ENCODE data around the gene PDCD2L. TPM values are rescaled to one million over a fixed set of nuclear protein-coding genes. Genes with fewer than 3 reads are reported as not detected.

The PDCD2L gene
- polyA plus RNA-seq, 4 donors: 3.1 to 12.0 (median 6.8) TPM

DNA sequence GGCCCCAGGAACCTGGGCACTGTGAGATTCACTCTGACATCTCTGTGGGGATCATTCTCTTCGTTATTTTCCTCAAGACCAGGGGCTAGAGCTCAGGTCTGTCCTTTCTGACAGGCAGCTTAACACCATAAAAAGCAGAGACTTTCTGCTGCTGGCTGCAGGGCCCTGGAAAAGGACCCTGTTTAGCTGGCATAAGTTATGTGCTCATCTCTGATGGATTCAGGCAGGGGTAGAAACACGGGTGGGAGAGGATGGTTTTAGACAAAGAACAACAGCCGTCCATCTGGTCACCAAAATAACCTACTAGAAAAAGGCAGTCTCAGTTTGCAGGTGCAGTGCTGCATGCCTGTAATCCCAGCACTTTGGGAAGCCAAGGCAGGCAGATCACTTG is 41.5 kb upstream of the PDCD2L start:
- no peaks in the 10 kb centered on the region for H3K27me3 ChIP-seq (ENCODE audit: control insufficient read depth in 3 of 3, insufficient read depth in 3 of 3, low read length in 3 of 3)
- WGBS, 3 donors: 68 to 92% (median 82%) methylated on average over 3 of the region's 3 CpGs
- peaks cover 3 to 29% (median 9%) of the 10 kb centered on the region in 3 donors for H3K4me1 ChIP-seq (ENCODE audit: control insufficient read depth in 3 of 3, insufficient read depth in 2 of 3, low read depth in 1 of 3, low read length in 2 of 3)
- no peak for FAIRE-seq
- DNase-seq: no peak
- H3K9me3 ChIP-seq (ENCODE audit: control insufficient read depth in 2 of 2, insufficient read depth in 1 of 2, low read depth in 1 of 2, low read length in 1 of 2): no peaks in the 10 kb centered on the region
- H3K36me3 ChIP-seq (ENCODE audit: control insufficient read depth in 3 of 3, insufficient read depth in 2 of 3, low read depth in 1 of 3, low read length in 3 of 3): peaks cover 0 to 14% (median 0%) of the 10 kb centered on the region in 3 donors
- no peak overlapping the region for H3K27ac ChIP-seq (ENCODE audit: low read depth in 1 of 3, low read length in 2 of 3)
- no peak overlapping the region for H3K4me3 ChIP-seq (ENCODE audit: low read depth in 1 of 3, low read length in 3 of 3)

DNA sequence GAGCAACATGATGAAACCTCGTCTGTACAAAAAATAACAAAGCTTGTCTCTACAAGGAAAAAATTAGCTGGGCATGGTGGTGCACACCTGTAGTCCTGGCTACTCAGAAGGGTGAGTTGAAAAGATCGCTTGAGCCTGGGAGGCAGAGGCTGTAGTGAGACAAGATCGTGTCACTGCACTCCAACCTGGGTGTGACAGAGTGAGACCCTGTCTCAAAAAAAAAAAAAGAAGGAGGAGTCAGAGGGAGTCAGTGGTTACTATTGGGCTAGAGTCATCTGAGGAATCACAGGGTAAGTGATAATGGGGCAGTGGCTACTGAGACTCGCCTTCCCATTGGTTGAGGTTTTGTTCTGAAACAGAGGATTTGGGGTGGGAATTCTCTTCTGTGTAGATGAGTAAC is 41.1 kb upstream of the PDCD2L start:
- no peaks in the 10 kb centered on the region for H3K9me3 ChIP-seq (ENCODE audit: control insufficient read depth in 2 of 2, insufficient read depth in 1 of 2, low read depth in 1 of 2, low read length in 1 of 2)
- peaks cover 3 to 29% (median 9%) of the 10 kb centered on the region in 3 donors for H3K4me1 ChIP-seq (ENCODE audit: control insufficient read depth in 3 of 3, insufficient read depth in 2 of 3, low read depth in 1 of 3, low read length in 2 of 3)
- no peaks in the 10 kb centered on the region for H3K27me3 ChIP-seq (ENCODE audit: control insufficient read depth in 3 of 3, insufficient read depth in 3 of 3, low read length in 3 of 3)
- H3K36me3 ChIP-seq (ENCODE audit: control insufficient read depth in 3 of 3, insufficient read depth in 2 of 3, low read depth in 1 of 3, low read length in 3 of 3): peaks cover 0 to 18% (median under 1%) of the 10 kb centered on the region in 3 donors
- FAIRE-seq: no peak
- 81 to 88% (median 81%) methylated on average over 4 of the region's 4 CpGs for WGBS, 3 donors
- H3K27ac ChIP-seq (ENCODE audit: low read depth in 1 of 3, low read length in 2 of 3): no peak overlapping the region
- no peak overlapping the region for H3K4me3 ChIP-seq (ENCODE audit: low read depth in 1 of 3, low read length in 3 of 3)
- no peak for DNase-seq

GRCh38 chr19:34363930-34364329 is 40.3 kb upstream of the PDCD2L start:
- H3K27ac ChIP-seq (ENCODE audit: low read depth in 1 of 3, low read length in 2 of 3): no peak overlapping the region
- H3K4me1 ChIP-seq (ENCODE audit: control insufficient read depth in 3 of 3, insufficient read depth in 2 of 3, low read depth in 1 of 3, low read length in 2 of 3): peaks cover 0 to 24% (median 9%) of the 10 kb centered on the region in 3 donors
- no peaks in the 10 kb centered on the region for H3K9me3 ChIP-seq (ENCODE audit: control insufficient read depth in 2 of 2, insufficient read depth in 1 of 2, low read depth in 1 of 2, low read length in 1 of 2)
- H3K36me3 ChIP-seq (ENCODE audit: control insufficient read depth in 3 of 3, insufficient read depth in 2 of 3, low read depth in 1 of 3, low read length in 3 of 3): peaks cover 0 to 26% (median 5%) of the 10 kb centered on the region in 3 donors
- FAIRE-seq (no peak), DNase-seq (no peak)
- H3K4me3 ChIP-seq (ENCODE audit: low read depth in 1 of 3, low read length in 3 of 3): no peak overlapping the region
- WGBS, 3 donors: 93 to 96% (median 95%) methylated on average over 5 of the region's 5 CpGs
- no peaks in the 10 kb centered on the region for H3K27me3 ChIP-seq (ENCODE audit: control insufficient read depth in 3 of 3, insufficient read depth in 3 of 3, low read length in 3 of 3)

DNA sequence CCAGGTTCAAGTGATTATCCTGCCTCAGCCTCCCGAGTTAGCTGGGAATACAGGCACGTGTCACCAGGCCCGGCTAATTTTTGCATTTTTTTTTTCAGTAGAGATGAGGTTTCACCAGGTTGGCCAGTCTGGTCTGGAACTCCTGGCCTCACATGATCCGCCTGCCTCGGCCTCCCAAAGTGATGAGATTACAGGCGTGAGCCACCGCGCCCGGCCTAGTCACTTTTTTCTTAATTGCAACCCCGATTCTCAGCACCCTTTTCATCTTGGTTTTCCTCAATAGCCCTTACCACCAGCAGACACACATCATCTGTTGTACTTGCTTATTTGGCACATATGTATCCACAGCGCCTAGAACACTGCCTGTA is 39.8 kb upstream of the PDCD2L start:
- peak overlapping the region in 2 of 3 donors; percentile 85 to 96 for H3K4me3 ChIP-seq (ENCODE audit: low read depth in 1 of 3, low read length in 3 of 3)
- H3K4me1 ChIP-seq (ENCODE audit: control insufficient read depth in 3 of 3, insufficient read depth in 2 of 3, low read depth in 1 of 3, low read length in 2 of 3): peaks cover 0 to 23% (median 9%) of the 10 kb centered on the region in 3 donors
- peak overlapping the region; percentile 59 to 80 (median 68) for H3K27ac ChIP-seq (ENCODE audit: low read depth in 1 of 3, low read length in 2 of 3)
- DNase-seq: no peak
- H3K9me3 ChIP-seq (ENCODE audit: control insufficient read depth in 2 of 2, insufficient read depth in 1 of 2, low read depth in 1 of 2, low read length in 1 of 2): no peaks in the 10 kb centered on the region
- H3K27me3 ChIP-seq (ENCODE audit: control insufficient read depth in 3 of 3, insufficient read depth in 3 of 3, low read length in 3 of 3): no peaks in the 10 kb centered on the region
- 47 to 67% (median 52%) methylated on average over 11 of the region's 11 CpGs for WGBS, 3 donors
- H3K36me3 ChIP-seq (ENCODE audit: control insufficient read depth in 3 of 3, insufficient read depth in 2 of 3, low read depth in 1 of 3, low read length in 3 of 3): peaks cover 0 to 31% (median 8%) of the 10 kb centered on the region in 3 donors
- FAIRE-seq: no peak

DNA sequence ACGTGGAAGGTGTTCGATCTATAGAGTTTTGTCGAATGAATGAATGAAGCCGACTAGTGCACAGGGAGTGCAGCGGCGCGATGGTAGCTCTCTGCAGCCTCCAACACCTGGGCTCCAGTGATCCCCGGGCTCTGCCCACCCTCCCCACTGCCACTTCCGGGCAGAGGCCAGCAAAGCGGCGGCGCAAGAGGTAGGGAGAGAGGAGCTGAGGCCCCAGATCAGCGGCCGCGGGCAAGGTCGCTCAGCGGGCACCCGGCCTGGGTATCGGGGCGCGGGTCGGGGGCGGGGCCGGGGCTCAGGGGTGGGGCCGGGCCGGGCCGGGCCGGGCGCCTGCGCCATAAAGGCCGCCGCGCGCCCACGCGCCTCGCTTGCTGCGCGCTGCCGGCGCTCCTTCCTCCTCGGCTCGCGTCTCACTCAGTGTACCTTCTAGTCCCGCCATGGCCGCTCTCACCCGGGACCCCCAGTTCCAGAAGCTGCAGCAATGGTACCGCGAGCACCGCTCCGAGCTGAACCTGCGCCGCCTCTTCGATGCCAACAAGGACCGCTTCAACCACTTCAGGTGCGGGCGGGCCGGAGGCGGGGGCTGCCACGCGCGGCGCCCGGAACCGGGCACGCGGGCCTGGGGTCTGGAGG is 39.3 kb upstream of the PDCD2L start, which contains the start of gene GPI:
Gene GPI, plus strand, starts transcription at position 367 of the 633 bp plus-strand sequence. Its CDS starts 71 bp downstream, at position 438.
- FAIRE-seq: no peak
- peak within 1 kb of the TSS; percentile 67 to 85 (median 80) for H3K27ac ChIP-seq (ENCODE audit: low read depth in 1 of 3, low read length in 2 of 3)
- WGBS, 3 donors: 0 to 1% (median 1%) methylated on average over 32 to 67 of the region's 67 CpGs
- H3K4me3 ChIP-seq (ENCODE audit: low read depth in 1 of 3, low read length in 3 of 3): peak within 1 kb of the TSS; percentile 85 to 96 (median 89)
- no peaks in the 10 kb centered on the region for H3K27me3 ChIP-seq (ENCODE audit: control insufficient read depth in 3 of 3, insufficient read depth in 3 of 3, low read length in 3 of 3)
- no peaks in the 10 kb centered on the region for H3K9me3 ChIP-seq (ENCODE audit: control insufficient read depth in 2 of 2, insufficient read depth in 1 of 2, low read depth in 1 of 2, low read length in 1 of 2)
- peaks cover 0 to 19% (median 9%) of the 10 kb centered on the region in 3 donors for H3K4me1 ChIP-seq (ENCODE audit: control insufficient read depth in 3 of 3, insufficient read depth in 2 of 3, low read depth in 1 of 3, low read length in 2 of 3)
- peaks cover 0 to 36% (median 8%) of the 10 kb centered on the region in 3 donors for H3K36me3 ChIP-seq (ENCODE audit: control insufficient read depth in 3 of 3, insufficient read depth in 2 of 3, low read depth in 1 of 3, low read length in 3 of 3)
- peak; percentile 73 to 81 for DNase-seq

DNA sequence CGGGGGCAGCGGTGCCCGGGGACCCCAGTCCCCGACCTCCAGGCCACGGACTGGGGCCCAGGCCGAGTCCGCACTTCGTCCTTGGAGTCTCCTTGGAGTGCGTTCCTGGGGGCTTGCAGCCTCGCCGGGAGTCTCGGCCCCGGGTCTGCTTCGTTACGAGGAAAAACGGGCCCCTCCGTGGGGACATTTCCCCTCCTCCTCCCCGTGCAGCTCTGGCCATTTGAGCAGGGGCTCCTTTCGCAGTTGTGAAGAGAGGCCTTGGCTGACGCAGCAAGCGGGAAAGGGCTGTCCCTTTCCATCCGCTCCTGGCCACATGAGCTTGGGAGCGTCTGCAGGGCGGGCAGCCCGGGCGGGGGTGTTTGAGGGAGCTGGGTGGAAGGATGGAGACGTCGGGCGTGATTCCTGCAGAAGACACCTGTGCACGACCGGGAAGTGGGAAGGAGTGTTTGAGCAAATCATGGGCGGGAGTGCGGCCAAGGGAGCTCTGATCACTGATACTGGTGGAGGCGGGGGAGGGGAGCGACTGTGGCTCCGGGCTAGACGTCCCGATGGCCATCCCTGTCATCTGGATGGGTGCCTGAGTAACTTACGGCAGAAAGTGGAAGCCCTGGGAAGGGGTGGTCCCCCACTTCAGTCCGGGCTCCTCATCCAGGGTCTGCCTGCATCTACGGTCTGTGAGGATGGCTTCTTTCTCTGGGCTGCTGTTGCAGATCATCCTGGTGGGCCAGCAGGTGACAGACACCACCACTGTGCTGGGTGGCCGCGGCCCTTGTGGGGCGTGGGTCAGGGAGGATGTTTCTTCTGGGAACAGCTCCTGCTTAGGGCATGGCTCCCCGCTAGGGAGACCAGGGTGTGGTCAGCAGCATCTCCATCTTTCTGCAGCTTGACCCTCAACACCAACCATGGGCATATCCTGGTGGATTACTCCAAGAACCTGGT is 38.5 kb upstream of the PDCD2L start:
- Histone ChIP-seq H3K36me3 (ENCODE audit: control insufficient read depth in 3 of 3, insufficient read depth in 2 of 3, low read depth in 1 of 3, low read length in 3 of 3) (peaks cover 0 to 43% (median 8%) of the 10 kb centered on the region in 3 donors), H3K9me3 (ENCODE audit: control insufficient read depth in 2 of 2, insufficient read depth in 1 of 2, low read depth in 1 of 2, low read length in 1 of 2) (no peaks in the 10 kb centered on the region), H3K4me3 (ENCODE audit: low read depth in 1 of 3, low read length in 3 of 3) (peak overlapping the region; percentile 85 to 96 (median 89)), H3K27ac (ENCODE audit: low read depth in 1 of 3, low read length in 2 of 3) (peak overlapping the region; percentile 65 to 85 (median 67)), H3K4me1 (ENCODE audit: control insufficient read depth in 3 of 3, insufficient read depth in 2 of 3, low read depth in 1 of 3, low read length in 2 of 3) (peaks cover 0 to 19% (median 9%) of the 10 kb centered on the region in 3 donors), H3K27me3 (ENCODE audit: control insufficient read depth in 3 of 3, insufficient read depth in 3 of 3, low read length in 3 of 3) (no peaks in the 10 kb centered on the region)
- 4 to 7% (median 5%) methylated on average over 41 to 45 of the region's 45 CpGs for WGBS, 3 donors
- FAIRE-seq (no peak), DNase-seq (peak; percentile 59 to 69)

GRCh38 chr19:34366738-34367623 is 37.2 kb upstream of the PDCD2L start:
- Histone ChIP-seq H3K4me1 (ENCODE audit: control insufficient read depth in 3 of 3, insufficient read depth in 2 of 3, low read depth in 1 of 3, low read length in 2 of 3) (peaks cover 0 to 19% (median 9%) of the 10 kb centered on the region in 3 donors), H3K9me3 (ENCODE audit: control insufficient read depth in 2 of 2, insufficient read depth in 1 of 2, low read depth in 1 of 2, low read length in 1 of 2) (no peaks in the 10 kb centered on the region), H3K27me3 (ENCODE audit: control insufficient read depth in 3 of 3, insufficient read depth in 3 of 3, low read length in 3 of 3) (no peaks in the 10 kb centered on the region), H3K36me3 (ENCODE audit: control insufficient read depth in 3 of 3, insufficient read depth in 2 of 3, low read depth in 1 of 3, low read length in 3 of 3) (peaks cover 0 to 47% (median 8%) of the 10 kb centered on the region in 3 donors), H3K4me3 (ENCODE audit: low read depth in 1 of 3, low read length in 3 of 3) (peak overlapping the region in 2 of 3 donors; percentile 85 to 96), H3K27ac (ENCODE audit: low read depth in 1 of 3, low read length in 2 of 3) (peak overlapping the region in 2 of 3 donors; percentile 38 to 41)
- FAIRE-seq (no peak), DNase-seq (peak; percentile 45 to 61)
- WGBS, 3 donors: 73 to 87% (median 79%) methylated on average over 10 of the region's 10 CpGs

All from small intestine (tissue), 7 donors.